Activated naive CD8-positive, alpha-beta T cell (primary cell): Measurements from ENCODE around the gene ATXN7L1.

ENCODE experiments used
- H3K27ac Mint-ChIP-seq: one replicate; pipeline ENCODE4 v1.8.0; 2021; ENCODE audit warnings: mixed read lengths
- H3K27me3 Mint-ChIP-seq: one replicate; pipeline ENCODE4 v1.8.0; 2021; ENCODE audit warnings: mixed read lengths
- H3K36me3 Mint-ChIP-seq: one replicate; pipeline ENCODE4 v1.8.0; 2021; ENCODE audit warnings: mixed read lengths
- H3K4me1 Mint-ChIP-seq: one replicate; pipeline ENCODE4 v1.8.0; 2021; ENCODE audit warnings: low read depth, mixed read lengths
- H3K4me3 Mint-ChIP-seq: one replicate; pipeline ENCODE4 v1.8.0; 2021; ENCODE audit warnings: mild to moderate bottlenecking, mixed read lengths
- H3K9me3 Mint-ChIP-seq: one replicate; pipeline ENCODE4 v1.8.0; 2021; ENCODE audit warnings: low read depth, mixed read lengths

The ATXN7L1 gene

DNA sequence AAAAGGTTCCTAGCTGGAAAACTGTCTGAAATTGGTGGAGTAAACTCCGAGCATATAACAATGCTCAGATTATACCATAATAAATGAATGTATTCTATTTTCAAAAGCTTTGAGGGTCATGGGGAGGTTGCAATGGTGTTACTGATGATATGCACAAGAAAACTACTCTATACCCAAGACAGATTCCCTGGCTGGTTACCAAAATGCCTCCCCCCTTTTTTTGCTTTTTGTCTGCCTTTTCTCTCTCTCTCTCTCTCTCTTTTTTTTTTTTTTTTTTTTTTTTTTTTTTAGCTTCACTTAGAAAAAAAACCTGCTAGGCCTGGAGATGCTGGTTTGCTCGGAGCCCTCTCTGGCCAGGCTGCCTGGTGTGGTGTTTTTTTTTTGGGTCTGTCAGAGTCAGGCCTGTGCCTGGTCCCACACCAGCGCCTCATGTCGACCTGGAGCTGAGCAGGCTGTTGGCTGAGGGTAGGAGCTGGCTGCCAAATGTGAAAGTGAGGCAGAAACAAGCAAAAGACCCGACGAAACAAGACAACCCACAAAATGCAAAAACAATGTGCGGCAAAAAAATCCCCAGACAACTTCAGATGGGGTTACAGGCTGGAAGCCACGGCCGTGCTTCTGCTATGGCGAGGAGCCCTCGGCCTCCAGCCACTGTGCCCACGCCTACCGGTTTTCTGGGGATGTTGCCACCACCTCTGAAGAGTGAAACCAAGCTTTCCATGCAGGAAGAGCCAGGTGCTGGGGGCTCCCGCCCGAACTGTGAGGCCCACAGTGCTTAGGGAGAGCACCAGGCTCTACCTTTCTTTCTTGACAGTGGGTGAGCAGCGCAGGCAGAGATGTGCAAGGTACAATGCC is 235.2 kb downstream of the ATXN7L1 start:
- Mint-ChIP-seq H3K9me3 (no peaks in the 10 kb centered on the region), H3K27me3 (no peaks in the 10 kb centered on the region), H3K4me3 (no peak overlapping the region), H3K27ac (no peak overlapping the region), H3K4me1 (no peaks in the 10 kb centered on the region), H3K36me3 (peaks cover 14% of the 10 kb centered on the region)

DNA sequence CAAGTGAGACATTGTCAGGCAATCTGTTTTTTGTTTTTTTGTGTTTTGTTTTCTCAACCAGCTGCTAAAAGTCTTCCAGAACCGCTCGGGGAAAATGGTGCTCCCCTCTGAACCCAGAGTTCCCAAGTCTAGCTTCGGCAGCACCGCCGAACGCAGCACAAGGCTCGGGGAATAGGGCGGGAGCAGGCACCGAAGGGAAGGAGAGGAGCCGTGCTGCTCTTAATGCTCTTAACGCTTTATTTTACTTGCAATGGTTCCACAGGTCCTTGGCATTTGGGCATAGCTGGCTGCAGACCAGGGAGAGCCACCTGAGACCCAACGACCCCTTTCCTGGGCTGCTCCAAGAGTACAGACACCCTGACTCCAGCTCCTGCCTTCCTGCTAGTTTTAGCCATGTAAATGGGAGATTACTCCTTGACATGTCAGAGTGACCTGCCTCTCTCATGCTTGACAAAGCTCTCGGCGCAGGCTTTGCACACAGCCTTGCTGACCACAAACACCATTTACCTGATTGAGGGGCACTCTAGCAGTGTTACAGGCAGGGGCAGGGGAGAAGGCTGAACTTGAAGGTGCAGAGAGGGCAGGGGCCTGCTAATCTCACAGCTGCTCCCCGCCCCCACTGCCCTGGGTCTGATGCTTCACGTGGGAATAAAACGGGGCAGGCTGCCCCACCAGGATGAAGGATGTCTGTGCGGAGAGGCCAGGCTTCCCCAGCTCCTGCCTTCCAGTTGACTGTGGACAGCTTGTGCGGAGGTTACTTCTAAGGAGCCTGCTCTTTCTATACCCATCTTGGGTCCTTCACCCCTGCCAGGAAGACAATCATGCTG is 236.5 kb downstream of the ATXN7L1 start:
- Mint-ChIP-seq H3K27me3 (no peaks in the 10 kb centered on the region), H3K4me1 (no peaks in the 10 kb centered on the region), H3K4me3 (no peak overlapping the region), H3K27ac (no peak overlapping the region), H3K36me3 (peaks cover 13% of the 10 kb centered on the region), H3K9me3 (no peaks in the 10 kb centered on the region)

DNA sequence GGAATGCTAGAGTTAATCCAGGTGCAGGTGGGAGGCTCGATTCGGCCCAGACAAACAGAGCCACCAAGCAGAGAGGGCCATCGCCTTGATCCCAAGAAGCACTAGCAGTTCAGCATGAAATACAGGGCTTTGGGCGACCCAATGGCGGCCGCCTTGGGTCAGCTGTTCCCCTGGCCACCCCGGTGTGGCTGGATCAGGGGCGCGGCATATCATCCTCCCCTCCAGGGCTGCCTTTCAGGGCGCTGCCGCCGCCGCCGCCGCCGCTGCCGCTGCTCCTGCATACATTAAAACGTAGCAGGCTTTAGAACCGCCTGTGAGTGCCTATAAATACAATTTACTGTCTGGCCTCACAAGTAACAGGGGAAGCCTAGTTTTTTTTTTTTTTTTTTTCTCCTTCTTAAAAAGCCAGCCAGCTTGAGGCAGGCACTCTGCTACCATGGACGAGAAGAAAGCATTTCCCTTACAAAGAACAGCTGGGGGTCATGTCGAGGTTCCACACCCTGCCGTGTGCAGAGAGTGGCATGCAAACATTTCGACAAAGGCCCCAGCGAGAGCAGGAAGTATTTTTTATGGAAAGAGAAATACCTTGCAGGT is 237.4 kb downstream of the ATXN7L1 start:
- Mint-ChIP-seq H3K9me3 (no peaks in the 10 kb centered on the region), H3K4me3 (no peak overlapping the region), H3K27ac (no peak overlapping the region), H3K27me3 (no peaks in the 10 kb centered on the region), H3K36me3 (peaks cover 11% of the 10 kb centered on the region), H3K4me1 (no peaks in the 10 kb centered on the region)

DNA sequence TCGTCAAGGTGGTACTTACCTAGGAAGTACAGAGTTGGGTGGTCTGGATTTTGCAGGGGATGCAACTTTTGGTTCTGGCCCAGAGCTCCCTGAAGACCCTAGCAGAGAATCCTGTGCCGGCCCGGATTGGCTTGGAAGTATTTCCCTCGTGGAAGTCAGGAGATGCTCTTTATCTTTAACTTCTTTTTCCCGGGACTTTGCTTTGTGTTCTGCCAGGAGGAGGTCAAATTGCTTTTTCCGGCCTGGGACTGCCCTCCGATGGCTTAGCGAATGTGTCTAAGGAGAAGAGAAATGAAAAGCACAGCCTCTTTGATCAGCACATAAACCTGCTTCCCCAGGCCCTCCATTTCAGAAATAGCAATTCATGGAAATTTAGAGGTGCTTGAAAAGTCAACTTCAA is 238.1 kb downstream of the ATXN7L1 start:
- Mint-ChIP-seq H3K27me3 (no peaks in the 10 kb centered on the region), H3K36me3 (peaks cover 13% of the 10 kb centered on the region), H3K4me1 (no peaks in the 10 kb centered on the region), H3K9me3 (no peaks in the 10 kb centered on the region), H3K27ac (no peak overlapping the region), H3K4me3 (no peak overlapping the region)

DNA sequence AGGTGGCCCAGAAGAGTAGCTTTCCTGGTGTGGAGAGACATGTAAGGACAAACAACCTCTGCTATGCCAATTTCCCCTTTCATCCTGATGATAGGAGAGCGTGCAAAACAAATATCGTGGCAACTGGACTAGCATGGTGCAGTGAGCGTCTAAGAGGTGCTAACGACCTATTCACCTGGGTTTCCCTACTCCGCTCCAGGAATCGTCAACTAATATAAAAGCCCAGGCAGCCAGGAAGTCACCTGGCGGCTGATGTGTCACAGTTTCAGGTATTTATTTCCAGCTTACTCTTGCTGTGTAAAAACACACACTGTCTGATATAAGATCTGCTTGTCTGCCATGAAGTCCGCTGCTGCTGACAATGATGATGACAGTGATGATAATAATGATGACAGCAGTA is 238.6 kb downstream of the ATXN7L1 start:
- H3K27ac Mint-ChIP-seq: no peak overlapping the region
- no peaks in the 10 kb centered on the region for H3K4me1 Mint-ChIP-seq
- H3K27me3 Mint-ChIP-seq: no peaks in the 10 kb centered on the region
- peaks cover 10% of the 10 kb centered on the region for H3K36me3 Mint-ChIP-seq
- no peaks in the 10 kb centered on the region for H3K9me3 Mint-ChIP-seq
- H3K4me3 Mint-ChIP-seq: no peak overlapping the region

DNA sequence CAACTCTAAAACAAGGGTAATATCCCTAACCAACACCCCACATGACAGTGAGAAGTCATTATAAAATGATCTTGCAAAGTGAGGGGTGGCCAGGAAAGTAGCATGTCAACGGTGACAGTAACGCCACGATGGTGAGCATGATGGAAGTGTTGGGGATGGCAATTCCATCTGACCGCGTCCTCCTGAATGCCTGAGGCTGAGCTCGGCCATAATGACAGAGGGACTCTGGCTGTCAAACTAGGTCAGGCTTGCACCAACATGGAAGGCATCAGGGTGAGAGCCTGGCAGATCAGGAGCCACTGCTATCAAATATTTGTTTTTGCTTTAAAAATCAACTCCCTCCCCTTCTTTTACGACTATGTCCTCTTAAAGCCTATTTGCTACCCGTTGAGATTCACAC is 239.4 kb downstream of the ATXN7L1 start:
- Mint-ChIP-seq H3K27me3 (no peaks in the 10 kb centered on the region), H3K4me3 (no peak overlapping the region), H3K36me3 (peaks cover 10% of the 10 kb centered on the region), H3K27ac (no peak overlapping the region), H3K9me3 (no peaks in the 10 kb centered on the region), H3K4me1 (no peaks in the 10 kb centered on the region)

DNA sequence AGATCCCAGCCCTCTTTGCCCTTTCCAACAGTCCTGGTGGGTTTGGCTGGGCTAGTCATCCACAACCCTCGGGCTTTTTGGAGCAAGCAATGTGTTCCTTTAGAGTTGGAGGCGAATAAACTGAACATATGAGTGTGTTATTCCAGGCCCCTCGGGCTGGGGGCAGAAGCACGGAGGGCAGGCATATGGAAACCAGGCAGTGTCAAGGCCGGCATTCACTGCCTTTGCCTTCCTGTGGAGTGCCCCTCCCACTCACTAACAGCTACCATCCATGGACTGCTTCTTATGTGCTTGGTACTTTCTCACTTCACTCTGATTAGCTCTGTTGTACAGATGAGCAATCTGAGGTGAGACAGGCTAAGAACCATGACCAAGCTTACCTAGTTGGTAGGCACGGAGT is 241.2 kb downstream of the ATXN7L1 start:
- Mint-ChIP-seq H3K27me3 (no peaks in the 10 kb centered on the region), H3K9me3 (no peaks in the 10 kb centered on the region), H3K4me3 (no peak overlapping the region), H3K4me1 (no peaks in the 10 kb centered on the region), H3K27ac (no peak overlapping the region), H3K36me3 (peaks cover 13% of the 10 kb centered on the region)

DNA sequence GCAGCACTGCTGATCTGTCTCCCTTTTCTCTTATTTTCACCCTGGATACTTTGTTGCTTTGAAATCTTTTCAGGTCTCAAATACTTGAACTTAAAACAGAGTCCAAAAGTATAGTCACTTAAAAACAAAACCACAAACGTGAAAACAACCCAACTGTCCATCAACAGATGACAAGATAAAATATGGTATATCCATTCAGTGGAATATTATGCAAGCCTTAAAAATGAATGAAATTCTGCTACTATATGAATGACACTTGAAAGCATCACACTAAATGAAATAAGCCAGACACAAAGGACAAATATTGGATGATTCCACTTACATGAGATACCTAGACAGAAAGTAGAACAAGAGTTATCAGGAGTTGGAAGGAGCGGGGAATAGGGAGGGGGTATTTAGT is 250.4 kb downstream of the ATXN7L1 start:
- peaks cover 22% of the 10 kb centered on the region for H3K36me3 Mint-ChIP-seq

DNA sequence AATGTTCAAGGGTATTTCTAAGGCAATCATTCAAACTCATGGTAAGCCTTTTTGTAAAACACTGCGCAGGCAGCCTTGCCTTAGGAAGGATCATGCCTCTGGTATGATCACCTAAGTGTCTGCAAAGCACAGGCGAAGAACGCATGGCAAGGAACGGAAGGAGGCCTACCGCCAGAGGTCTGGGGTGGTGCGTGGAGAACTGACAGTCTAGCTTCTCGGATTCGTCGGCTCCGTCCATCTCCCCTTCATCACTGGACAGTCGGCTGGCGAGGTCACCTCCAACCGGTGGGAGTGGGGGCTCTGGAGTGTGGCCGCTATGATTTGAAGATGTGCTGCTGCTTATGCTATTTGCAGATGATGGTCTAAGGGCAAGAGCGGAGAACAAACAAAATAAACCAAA is 252.5 kb downstream of the ATXN7L1 start:
- peaks cover 22% of the 10 kb centered on the region for H3K36me3 Mint-ChIP-seq
- H3K9me3 Mint-ChIP-seq: peaks cover 10% of the 10 kb centered on the region
- H3K4me1 Mint-ChIP-seq: no peaks in the 10 kb centered on the region
- no peak overlapping the region for H3K4me3 Mint-ChIP-seq
- no peak overlapping the region for H3K27ac Mint-ChIP-seq
- no peaks in the 10 kb centered on the region for H3K27me3 Mint-ChIP-seq

More for the DNA sequence above, 250.4 kb downstream of the ATXN7L1 start:
- Mint-ChIP-seq H3K9me3 (peaks cover 10% of the 10 kb centered on the region), H3K4me3 (no peak overlapping the region), H3K4me1 (no peaks in the 10 kb centered on the region), H3K27ac (no peak overlapping the region), H3K27me3 (no peaks in the 10 kb centered on the region)

DNA sequence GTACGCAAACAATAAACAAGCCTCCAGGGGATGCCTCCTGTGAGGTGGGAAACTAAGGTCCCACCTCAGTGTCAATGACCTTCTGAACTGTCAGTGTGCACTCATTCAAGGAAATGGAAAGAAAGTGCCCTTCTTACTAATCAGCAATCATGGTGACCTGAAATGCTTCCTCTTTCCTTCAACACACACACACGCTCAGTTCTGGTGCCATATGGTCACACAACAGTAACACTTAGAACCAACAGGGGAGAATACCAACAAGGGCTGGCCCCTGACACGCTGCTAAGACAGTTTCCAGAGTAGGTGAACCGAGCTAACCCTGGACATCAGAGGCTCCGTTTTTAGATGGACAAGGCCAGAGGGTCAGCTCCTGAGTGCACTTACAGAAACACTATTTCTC is 253.0 kb downstream of the ATXN7L1 start:
- H3K36me3 Mint-ChIP-seq: peaks cover 22% of the 10 kb centered on the region
- H3K4me3 Mint-ChIP-seq: no peak overlapping the region
- H3K9me3 Mint-ChIP-seq: peaks cover 10% of the 10 kb centered on the region
- no peaks in the 10 kb centered on the region for H3K4me1 Mint-ChIP-seq
- no peak overlapping the region for H3K27ac Mint-ChIP-seq
- no peaks in the 10 kb centered on the region for H3K27me3 Mint-ChIP-seq

DNA sequence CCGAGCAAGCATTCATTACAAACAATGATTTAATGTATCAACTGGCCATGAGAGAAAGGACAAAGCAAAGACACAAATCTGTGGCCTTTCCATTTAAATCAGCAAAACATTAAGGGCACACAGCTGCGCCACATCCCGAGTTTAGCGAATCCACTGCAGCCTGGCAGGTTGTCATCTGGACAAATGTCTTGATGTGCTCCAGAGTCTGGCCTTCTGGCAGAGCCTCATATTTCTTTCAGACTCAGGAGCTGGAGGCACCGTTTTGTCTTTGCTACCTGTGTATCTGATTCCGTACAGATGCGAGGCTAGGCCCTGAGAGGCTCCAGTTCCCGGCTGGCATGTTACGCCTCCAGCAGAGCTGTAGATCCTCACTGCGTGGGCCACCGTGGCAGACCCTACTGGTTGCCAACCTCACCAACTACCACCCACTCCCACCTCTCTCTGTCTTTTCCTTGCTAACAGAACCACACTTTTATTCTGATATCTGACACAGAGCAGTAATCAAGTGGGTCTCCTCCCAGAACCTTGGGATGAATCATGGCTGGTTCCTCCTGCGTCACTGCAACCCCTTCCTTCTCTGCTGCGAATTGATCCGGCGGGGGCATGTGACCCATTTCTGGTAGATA is 254.2 kb downstream of the ATXN7L1 start:
- Mint-ChIP-seq H3K36me3 (peaks cover 22% of the 10 kb centered on the region), H3K4me3 (no peak overlapping the region), H3K27ac (no peak overlapping the region), H3K4me1 (no peaks in the 10 kb centered on the region), H3K9me3 (peaks cover 10% of the 10 kb centered on the region), H3K27me3 (no peaks in the 10 kb centered on the region)

DNA sequence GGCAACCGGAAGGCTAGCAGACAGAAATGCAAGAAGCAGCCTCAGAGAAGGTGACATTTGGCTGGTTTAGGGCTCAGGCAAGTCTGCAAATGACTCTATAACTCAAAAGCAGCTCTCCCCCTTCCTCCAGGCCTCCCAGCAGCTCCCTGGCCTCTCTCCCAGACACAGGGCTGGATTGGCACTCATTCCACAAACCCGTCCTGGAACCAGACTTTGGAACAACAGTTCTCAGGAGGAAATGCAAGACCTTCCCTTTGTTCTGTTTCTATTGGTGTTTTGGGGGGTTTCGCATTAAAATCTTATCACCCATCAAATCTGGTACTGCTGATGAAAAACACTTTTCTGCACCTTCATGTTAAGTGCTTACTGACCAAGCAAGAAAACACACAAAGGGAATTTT is 254.8 kb downstream of the ATXN7L1 start:
- no peak overlapping the region for H3K27ac Mint-ChIP-seq
- peaks cover 6% of the 10 kb centered on the region for H3K9me3 Mint-ChIP-seq
- H3K27me3 Mint-ChIP-seq: no peaks in the 10 kb centered on the region
- no peak overlapping the region for H3K4me3 Mint-ChIP-seq
- no peaks in the 10 kb centered on the region for H3K4me1 Mint-ChIP-seq
- H3K36me3 Mint-ChIP-seq: peaks cover 18% of the 10 kb centered on the region

DNA sequence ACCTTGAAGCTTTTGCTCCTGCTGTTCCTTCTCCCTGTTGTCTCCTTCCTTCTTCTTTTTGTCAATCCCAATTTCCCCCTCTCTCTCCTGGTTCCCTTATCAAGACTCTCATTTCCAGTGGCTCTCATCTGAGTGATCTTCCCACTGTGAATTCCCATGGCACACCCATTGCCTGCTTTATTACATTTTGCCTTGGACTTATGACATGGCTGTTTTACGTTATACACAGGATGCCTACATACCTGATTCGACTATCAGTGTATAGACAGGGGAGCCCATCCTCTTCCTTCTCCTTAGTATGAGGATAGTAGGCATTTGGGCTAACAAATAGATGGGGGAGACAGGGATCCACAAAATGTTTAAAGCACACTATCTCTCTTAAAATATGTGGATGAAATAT is 255.2 kb downstream of the ATXN7L1 start:
- Mint-ChIP-seq H3K36me3 (peaks cover 15% of the 10 kb centered on the region), H3K27ac (no peak overlapping the region), H3K27me3 (no peaks in the 10 kb centered on the region), H3K9me3 (peaks cover 3% of the 10 kb centered on the region), H3K4me1 (no peaks in the 10 kb centered on the region), H3K4me3 (no peak overlapping the region)

DNA sequence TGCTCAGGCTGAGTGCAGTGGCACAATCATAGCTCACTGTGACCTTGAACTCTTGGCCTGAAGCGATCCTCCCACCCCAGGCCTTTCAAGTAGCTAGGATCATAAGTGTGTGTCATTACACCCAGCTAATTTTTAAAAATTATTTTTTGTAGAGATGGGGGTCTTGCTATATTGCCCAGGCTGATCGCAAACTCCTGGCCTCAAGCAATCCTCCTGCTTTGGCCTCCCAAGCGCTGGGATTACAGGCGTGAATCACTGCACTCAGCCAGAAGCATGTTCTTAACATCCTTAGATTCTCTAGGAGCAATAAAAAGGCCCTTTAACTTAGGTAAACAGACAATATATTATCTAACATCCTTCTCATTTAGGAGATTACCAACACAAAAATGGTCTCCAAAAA is 256.8 kb downstream of the ATXN7L1 start:
- H3K27ac Mint-ChIP-seq: no peak overlapping the region
- H3K4me1 Mint-ChIP-seq: no peaks in the 10 kb centered on the region
- no peaks in the 10 kb centered on the region for H3K9me3 Mint-ChIP-seq
- no peaks in the 10 kb centered on the region for H3K27me3 Mint-ChIP-seq
- no peak overlapping the region for H3K4me3 Mint-ChIP-seq
- peaks cover 7% of the 10 kb centered on the region for H3K36me3 Mint-ChIP-seq

DNA sequence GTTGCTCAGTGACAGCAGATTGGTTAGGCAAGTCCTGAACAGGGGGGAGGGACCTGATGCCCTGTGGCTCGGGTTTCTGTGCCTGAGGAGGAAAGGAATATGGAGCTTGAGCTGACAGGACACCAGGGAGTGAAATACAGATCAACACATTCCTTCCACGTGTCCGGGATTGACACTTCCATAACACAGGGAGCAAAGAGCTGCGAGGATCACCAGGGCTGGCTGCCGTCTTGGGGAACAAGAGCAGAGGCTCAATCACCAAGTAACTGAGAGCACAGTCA is 258.4 kb downstream of the ATXN7L1 start:
- Mint-ChIP-seq H3K9me3 (no peaks in the 10 kb centered on the region), H3K4me3 (no peak overlapping the region), H3K36me3 (peaks cover 10% of the 10 kb centered on the region), H3K4me1 (no peaks in the 10 kb centered on the region), H3K27ac (no peak overlapping the region), H3K27me3 (no peaks in the 10 kb centered on the region)
